GM10847 (cell line): ENCODE data around the gene FAM3D.

Experiments used
- POLR2A ChIP-seq: IDR thresholded peaks from 2 replicates; pipeline ENCODE4 v1.6.1; 2011; ENCODE audit not compliant: insufficient read length; ENCODE audit errors: extremely low read depth

FAM3D gene

GRCh38 chr3:58623961-58624360, 42.6 kb downstream of the FAM3D start:
- no peak for TF ChIP-seq POLR2A

DNA sequence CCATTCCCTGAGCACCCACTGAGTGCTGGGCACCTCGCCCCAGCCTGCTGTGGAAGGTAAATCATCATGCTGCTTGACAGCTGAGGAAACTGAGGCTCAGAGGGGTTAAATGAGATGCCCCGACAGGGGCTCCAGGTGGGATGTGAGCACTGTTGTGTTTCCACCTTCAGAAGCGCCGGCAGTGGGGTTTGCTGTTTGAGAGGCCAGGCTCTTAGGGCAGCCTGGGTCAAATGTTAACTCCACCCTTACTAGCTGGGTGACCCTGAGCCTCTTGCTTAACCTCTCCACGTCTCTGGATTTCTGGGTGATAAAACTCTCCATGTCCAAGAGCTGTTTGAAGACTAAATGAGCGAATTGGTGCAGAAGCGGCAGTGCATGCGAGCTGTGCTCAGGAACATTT, 43.1 kb downstream of the FAM3D start:
- TF ChIP-seq POLR2A: no peak

DNA sequence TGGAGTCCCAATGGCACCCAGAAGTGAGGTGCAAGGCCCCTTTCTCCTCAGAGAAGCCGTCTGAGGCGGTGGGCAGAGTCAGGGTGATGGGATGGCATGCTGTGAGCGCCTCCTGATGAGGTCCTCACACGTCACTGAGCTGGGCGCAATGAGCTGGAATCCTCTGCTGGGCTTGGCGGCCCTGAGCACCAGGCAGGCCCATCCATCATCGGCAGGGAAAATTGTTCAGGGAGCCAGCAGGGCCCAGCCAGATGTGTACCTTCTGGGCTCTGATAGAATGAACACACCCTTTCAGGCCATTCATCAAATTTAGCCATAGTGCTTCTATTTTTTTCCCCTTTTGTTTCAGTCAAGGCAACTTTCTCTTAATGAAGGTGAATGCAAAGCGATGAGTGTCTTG, 43.7 kb downstream of the FAM3D start:
- no peak for TF ChIP-seq POLR2A

DNA sequence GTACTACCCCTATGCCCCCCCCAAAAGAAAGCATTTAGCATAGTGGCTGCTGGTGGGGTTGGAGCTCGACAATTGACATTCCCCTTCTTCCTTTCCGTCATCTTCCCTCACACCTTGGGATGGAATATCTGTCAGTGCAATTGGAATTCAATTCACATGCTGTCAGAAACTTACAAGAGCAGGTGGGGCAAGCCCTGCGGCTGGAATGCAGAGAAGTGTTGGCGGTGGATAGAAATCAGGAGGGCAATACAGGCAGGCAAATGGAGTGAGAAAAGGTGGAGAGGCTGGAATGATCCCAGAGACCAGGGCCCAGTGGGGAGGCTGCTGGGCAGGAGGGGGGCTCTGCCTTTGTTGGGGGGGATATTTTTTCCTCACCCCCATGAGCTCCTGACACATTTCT, 44.1 kb downstream of the FAM3D start:
- TF ChIP-seq POLR2A: no peak

GRCh38 chr3:58621086-58621830, 45.3 kb downstream of the FAM3D start:
- TF ChIP-seq POLR2A: no peak

DNA sequence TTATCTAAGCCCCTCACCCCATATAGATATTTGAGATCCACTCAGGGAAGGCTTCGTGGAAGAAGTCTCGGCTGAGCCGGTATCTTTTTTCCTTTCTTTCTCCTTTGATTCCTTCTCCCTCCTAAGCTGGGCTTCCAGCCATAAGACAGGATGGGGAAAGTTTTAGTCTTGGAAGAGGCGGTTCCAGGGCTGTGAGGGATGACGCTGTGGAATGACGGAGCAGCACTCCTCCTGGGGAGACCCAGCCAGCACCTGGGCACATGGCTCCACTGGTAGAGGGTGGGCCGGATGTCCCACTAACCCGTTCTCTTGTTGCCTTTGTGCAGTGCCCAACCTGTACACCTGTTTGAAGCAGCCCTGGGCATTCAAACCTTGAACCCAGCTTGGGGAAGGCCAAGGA, 46.2 kb downstream of the FAM3D start:
- no peak for TF ChIP-seq POLR2A

DNA sequence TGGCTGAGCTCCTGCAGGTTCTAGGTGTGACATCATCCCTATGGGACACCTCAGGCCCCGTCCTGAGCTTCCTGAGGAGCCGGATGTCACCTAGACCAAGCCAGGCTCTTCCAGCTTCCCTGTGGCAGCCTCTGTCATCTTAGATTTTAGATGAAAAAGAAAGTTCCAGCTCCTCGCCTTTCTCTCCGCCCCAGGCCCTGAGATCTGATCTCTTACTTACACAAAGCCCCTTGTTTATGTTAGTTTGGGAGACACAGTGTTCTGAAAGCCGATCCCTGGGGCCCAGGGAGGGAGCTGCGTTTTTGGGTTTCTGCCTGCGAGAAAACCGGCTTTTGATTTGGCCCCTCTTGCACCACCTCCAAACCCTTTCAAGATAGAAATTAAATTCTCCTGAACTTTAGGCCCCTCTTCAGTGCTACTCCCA, 49.2 kb downstream of the FAM3D start:
- TF ChIP-seq POLR2A: no peak

DNA sequence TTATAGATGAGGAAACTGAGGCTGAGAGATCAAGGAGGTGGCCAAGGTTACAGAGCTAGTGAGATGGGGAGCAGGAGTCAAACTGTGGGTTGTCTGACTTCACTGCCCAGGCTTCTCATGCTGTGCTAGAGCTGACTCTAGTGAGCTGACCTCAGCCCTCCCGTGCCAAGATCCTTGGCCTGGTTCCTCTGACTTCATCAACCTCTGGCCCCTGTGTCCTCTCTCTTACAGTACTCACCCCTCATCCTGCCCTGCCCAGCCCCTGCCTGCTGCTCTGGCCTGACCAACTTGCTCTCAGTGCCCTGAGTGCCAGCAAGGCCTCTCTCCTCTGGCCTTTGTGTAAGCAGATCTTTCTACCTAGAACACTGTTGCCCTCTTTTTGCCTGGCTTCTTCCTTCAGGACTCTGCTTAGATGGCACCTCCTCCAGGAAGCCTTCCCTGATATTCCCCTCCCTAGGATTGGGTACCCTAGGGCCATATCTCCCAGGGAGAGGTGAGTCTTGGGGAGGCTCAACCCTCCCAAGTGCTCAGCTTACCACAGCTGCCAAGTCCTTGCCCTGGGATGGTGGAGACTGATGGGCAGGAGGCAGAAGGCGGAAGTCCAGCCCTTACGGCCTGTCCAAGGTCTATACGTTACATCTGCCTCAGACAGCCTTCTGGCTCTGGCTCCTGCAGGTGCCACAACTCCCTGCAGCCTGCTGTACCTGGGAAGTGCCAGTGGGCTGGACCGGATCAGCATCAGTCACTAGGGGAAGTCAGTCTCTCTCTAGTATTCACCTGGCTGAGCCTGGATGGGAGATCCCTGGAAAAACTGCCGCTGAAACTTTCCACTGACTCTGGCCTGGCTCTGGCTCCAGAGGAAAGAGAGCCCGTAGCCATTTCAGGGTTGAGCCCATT, 53.1 kb downstream of the FAM3D start:
- TF ChIP-seq POLR2A: no peak

DNA sequence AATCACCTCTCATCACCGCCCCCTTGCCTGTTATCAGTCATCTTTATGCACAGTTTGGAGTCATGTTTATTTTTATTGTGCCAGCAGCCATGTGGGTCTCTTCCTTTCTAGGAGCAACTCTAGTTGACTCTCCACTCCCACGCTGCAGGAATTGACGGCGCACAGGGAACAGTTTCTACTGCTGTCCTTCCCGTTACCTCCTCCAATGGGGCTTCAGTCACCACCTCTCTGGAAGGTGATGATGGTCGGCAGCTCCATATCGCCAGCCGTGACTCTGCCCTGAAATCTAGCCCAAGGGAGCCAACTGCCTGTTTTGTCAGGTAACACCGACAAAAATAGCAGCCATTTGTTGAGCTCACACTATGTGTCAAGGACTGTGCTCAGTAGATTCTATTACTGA, 53.7 kb downstream of the FAM3D start:
- TF ChIP-seq POLR2A: no peak

DNA sequence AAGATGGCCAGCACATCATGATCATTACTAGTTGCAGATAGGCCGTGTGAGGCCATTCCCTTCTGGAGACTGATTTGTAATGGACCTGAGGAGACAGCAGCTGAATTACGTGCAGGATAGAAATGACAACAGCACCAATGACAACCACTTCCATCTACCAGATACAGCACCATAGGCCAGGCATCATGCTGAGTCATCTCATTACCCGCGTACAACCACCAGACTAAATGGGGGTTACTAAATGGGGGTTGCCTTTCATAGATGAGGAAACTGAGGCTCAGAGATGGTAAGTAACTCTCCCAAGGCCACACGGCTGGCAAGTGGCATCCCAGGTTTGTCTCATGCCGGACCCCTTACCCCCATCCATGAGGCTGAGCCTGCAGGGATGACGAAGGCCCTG, 56.6 kb downstream of the FAM3D start:
- TF ChIP-seq POLR2A: no peak

GRCh38 chr3:58608648-58609047, 57.9 kb downstream of the FAM3D start:
- TF ChIP-seq POLR2A: no peak

GRCh38 chr3:58607816-58608215, 58.8 kb downstream of the FAM3D start:
- TF ChIP-seq POLR2A: no peak

DNA sequence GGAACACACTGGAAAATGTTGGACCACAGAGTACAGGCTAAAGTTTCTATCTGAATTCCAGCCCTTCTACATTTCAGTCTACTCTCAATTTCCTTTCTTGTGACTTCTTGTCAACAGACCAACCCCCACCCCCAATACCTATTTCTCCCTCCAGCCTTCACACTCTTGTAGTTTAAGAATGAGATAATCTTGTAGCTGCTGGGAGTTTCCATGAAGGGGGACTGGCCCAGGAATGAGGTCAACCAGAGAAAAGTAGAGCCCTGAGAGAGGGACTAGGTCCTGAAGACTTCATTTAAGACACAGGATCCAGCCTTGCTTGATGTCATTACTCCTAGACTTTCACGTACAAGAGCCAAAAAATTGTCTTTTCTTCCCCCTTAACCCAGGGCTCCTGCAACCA, 59.9 kb downstream of the FAM3D start:
- no peak for TF ChIP-seq POLR2A

- TF ChIP-seq POLR2A: no peak
These were observed 62.5 kb downstream of the FAM3D start for GRCh38 chr3:58604031-58604430.

DNA sequence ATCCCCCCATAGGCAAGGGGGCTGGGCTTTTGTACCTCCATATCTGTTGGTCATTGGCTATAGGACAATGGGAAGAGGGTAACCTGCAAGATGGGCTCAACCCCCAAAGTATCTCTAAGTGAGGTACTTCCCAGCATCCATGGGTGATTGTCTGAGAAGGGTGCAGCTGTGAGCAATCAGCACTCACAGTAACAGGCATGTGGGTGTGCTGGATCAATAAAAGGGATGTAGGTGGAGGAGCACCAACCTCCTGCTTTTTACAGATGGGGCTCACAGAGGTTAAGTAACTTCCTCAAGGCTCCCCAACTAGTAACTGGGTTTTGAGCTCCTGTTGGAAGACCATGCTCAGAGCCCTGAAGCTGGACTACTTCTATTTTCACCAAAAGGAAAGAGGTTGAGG, 63.0 kb downstream of the FAM3D start:
- no peak for TF ChIP-seq POLR2A

DNA sequence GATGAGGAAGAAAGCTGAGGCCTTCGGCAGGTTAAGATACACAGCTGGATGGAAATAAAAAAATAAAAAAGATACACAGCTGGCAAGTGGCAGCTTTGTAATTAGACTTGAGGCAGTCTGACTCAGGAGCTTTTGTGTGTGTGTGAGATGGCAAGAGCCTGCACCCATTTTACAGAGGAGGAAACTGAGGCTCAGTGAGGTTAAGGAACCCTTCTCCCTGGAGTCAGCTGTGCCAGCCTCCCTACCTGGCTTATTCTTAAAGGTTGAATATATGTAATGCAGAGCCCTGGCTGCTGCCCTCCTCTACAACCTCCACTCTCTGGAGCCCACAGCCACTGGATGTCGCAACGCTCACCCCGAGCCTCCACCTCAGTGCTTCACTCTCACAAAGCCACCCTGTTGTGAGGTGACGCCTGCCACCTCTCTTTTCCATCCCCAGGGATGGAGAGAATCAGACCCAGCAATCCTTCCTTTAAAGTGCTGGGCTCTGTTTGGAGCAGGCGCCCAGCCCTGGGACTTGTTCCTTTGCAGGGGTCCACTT, 68.7 kb downstream of the FAM3D start:
- TF ChIP-seq POLR2A: no peak
